GM12878 (cell line): ENCODE measurements around the gene CARD10. TPM values are rescaled to one million over a fixed set of nuclear protein-coding genes. Genes with fewer than 3 reads are reported as not detected.

Source experiments
- ATAC-seq: fragments of 200-7000 bp; cut with Tn5 transposase; 3 replicates; pipeline ENCODE4 v1.9.1; 2020; ENCODE audit warnings: mild to moderate bottlenecking, moderate library complexity
- BruUV-seq: library from RNA; stranded (reverse); fragments of 400-500 nt; replicated peaks from 2 replicates; lab custom pipeline; 2021; lab: Mats Ljungman, UMichigan
- CTCF ChIA-PET: fragments of 300-600 bp; sonication (Branson Sonifier 250); formaldehyde crosslinking; extraction: SDS; loops from one replicate; lab custom pipeline; 2021; ENCODE audit warnings: inconsistent platforms; lab: Yijun Ruan, JAX
- POLR2A ChIA-PET: fragments of 350-600 bp; formaldehyde crosslinking; extraction: SDS; loops from one replicate; lab custom pipeline; 2021; ENCODE audit warnings: inconsistent platforms; lab: Charles Lee
- RAD21 ChIA-PET: fragments of 300-600 bp; sonication (Branson Sonifier 250); formaldehyde crosslinking; loops from one replicate; lab custom pipeline; 2023; ENCODE audit warnings: antibody characterized with exemption; ENCODE audit not compliant: unreplicated experiment; lab: Charles Lee
- SMC1A ChIA-PET: fragments of 300-600 bp; sonication (Branson Sonifier 250); formaldehyde crosslinking; loops from one replicate; lab custom pipeline; 2023; ENCODE audit not compliant: unreplicated experiment, uncharacterized antibody; lab: Charles Lee
- DNase-seq: peaks from one replicate; pipeline ENCODE4 v3.0.0-alpha.2; 2011; ENCODE audit warnings: low read depth, low spot score
- FAIRE-seq: peaks from 3 replicates; lab custom pipeline; 2011; peaks lifted over from hg19 to GRCh38; lab: Jason Lieb, UNC
- H2AFZ ChIP-seq: 2 replicates; pipeline ENCODE4 v1.6.0; 2011; ENCODE audit warnings: low read depth, low read length, control low read depth; ENCODE audit not compliant: control insufficient read depth
- H3K27ac ChIP-seq: 2 replicates; pipeline ENCODE4 v1.5.1; 2011; ENCODE audit warnings: control low read depth; ENCODE audit not compliant: control insufficient read depth, insufficient read depth
- H3K27me3 ChIP-seq, 2 experiments: replicated peaks in 1 of 2; 2 replicates each; pipeline versions ENCODE4 v1.6.0 to v1.6.1; 2011; ENCODE audit warnings: low read length in 1 of 2; ENCODE audit not compliant: control insufficient read depth in 2 of 2, insufficient read depth in 2 of 2
- H3K36me3 ChIP-seq, 2 experiments: 2 replicates each; pipeline ENCODE4 v1.5.1; 2011; ENCODE audit warnings: low read length in 1 of 2; ENCODE audit not compliant: control insufficient read depth in 2 of 2, insufficient read depth in 2 of 2
- H3K4me1 ChIP-seq: 2 replicates; pipeline ENCODE4 v1.6.1; 2011; ENCODE audit warnings: mild to moderate bottlenecking, low read length, moderate library complexity, mixed read lengths; ENCODE audit not compliant: control insufficient read depth, insufficient read depth
- H3K4me2 ChIP-seq: 2 replicates; pipeline ENCODE4 v1.6.0; 2011; ENCODE audit warnings: control low read depth; ENCODE audit not compliant: control insufficient read depth, insufficient read depth
- H3K4me3 ChIP-seq: fragments of 200-600 bp; sonication (generic); 2 replicates; pipeline ENCODE4 v1.5.1; 2016
- H3K79me2 ChIP-seq: 2 replicates; pipeline ENCODE4 v1.6.0; 2011; ENCODE audit warnings: low read length; ENCODE audit not compliant: control insufficient read depth, insufficient read depth
- H3K9ac ChIP-seq: 2 replicates; pipeline ENCODE4 v1.8.0; 2011; ENCODE audit warnings: low read length, control low read depth, mixed read lengths; ENCODE audit not compliant: control insufficient read depth, insufficient read depth
- H3K9me3 ChIP-seq: replicated peaks from 3 replicates; pipeline ENCODE4 v1.5.1; 2011; ENCODE audit warnings: mild to moderate bottlenecking, low read length; ENCODE audit not compliant: control insufficient read depth, insufficient read depth
- H4K20me1 ChIP-seq: 2 replicates; pipeline ENCODE4 v1.6.0; 2011; ENCODE audit not compliant: control insufficient read depth, insufficient read depth
- ATF2 ChIP-seq: IDR thresholded peaks from 2 replicates; pipeline ENCODE4 v1.6.1; 2012; ENCODE audit warnings: low read length, inconsistent platforms
- CREM ChIP-seq: IDR thresholded peaks from 2 replicates; pipeline ENCODE4 v1.6.1; 2014; ENCODE audit warnings: antibody characterized with exemption, low read depth
- E2F4 ChIP-seq: IDR thresholded peaks from 2 replicates; pipeline ENCODE4 v1.6.1; 2012; ENCODE audit warnings: low read depth, low read length, improper control_type of control experiment
- E4F1 ChIP-seq: fragments of 450-650 bp; IDR thresholded peaks from 2 replicates; pipeline ENCODE4 v1.6.1; 2018; ENCODE audit warnings: borderline replicate concordance, mild to moderate bottlenecking; ENCODE audit not compliant: partially characterized antibody
- EZH2 ChIP-seq: IDR thresholded peaks from 2 replicates; pipeline ENCODE4 v1.6.1; 2012; ENCODE audit warnings: low read depth, mild to moderate bottlenecking, control low read depth, inconsistent platforms, low read length, borderline replicate concordance; ENCODE audit not compliant: control insufficient read depth
- FOS ChIP-seq: IDR thresholded peaks from 3 replicates; pipeline ENCODE4 v1.6.1; 2011; ENCODE audit warnings: borderline replicate concordance; ENCODE audit not compliant: insufficient read length; ENCODE audit errors: extremely low read depth
- KLF5 ChIP-seq: fragments of 450-650 bp; IDR thresholded peaks from 2 replicates; pipeline ENCODE4 v1.6.1; 2014; ENCODE audit warnings: mild to moderate bottlenecking; ENCODE audit not compliant: partially characterized antibody
- MYB ChIP-seq: fragments of 150-350 bp; IDR thresholded peaks from 2 replicates; pipeline ENCODE4 v1.6.1; 2014; ENCODE audit warnings: mild to moderate bottlenecking, low read depth, low read length, borderline replicate concordance
- POLR2AphosphoS2 ChIP-seq: IDR thresholded peaks from 2 replicates; pipeline ENCODE4 v1.6.1; 2011; ENCODE audit warnings: low read depth, mild to moderate bottlenecking, low read length, improper control_type of control experiment, moderate library complexity
- SPI1 ChIP-seq: IDR thresholded peaks from 2 replicates; pipeline ENCODE4 v1.6.1; 2011; ENCODE audit warnings: low read depth, mild to moderate bottlenecking, low read length, moderate library complexity, borderline replicate concordance; ENCODE audit not compliant: insufficient read depth
- SUPT20H ChIP-seq: IDR thresholded peaks from 2 replicates; pipeline ENCODE4 v1.6.1; 2011; ENCODE audit warnings: low read depth, mild to moderate bottlenecking, low read length, moderate library complexity, borderline replicate concordance; ENCODE audit not compliant: control insufficient read depth
- TBL1XR1 ChIP-seq: IDR thresholded peaks from 2 replicates; pipeline ENCODE4 v1.6.1; 2012; ENCODE audit warnings: low read depth, low read length, improper control_type of control experiment
- WRNIP1 ChIP-seq: IDR thresholded peaks from 2 replicates; pipeline ENCODE4 v1.6.1; 2011; ENCODE audit warnings: low read depth, low read length, improper control_type of control experiment, borderline replicate concordance
- WGBS: methylation state at CpG from one replicate; pipeline ENCODE4 v1.1.6; 2016; ENCODE audit warnings: low lambda C conversion rate; ENCODE audit not compliant: insufficient replicate concordance, insufficient coverage; ENCODE audit errors: missing lambda C conversion rate; 5-methylcytosine and 5-hydroxymethylcytosine counted together
- in situ Hi-C: fragments of 300-500 bp; cut with MboI; formaldehyde crosslinking; loops from 9 replicates; pipeline ENCODE4 v1.14.3; 2018; ENCODE audit warnings: mixed read lengths
- intact Hi-C: fragments of 100-400 bp; cut with micrococcal nuclease; formaldehyde crosslinking; loops from one replicate; pipeline ENCODE4 v1.14.2; 2022; ENCODE audit not compliant: unreplicated experiment
- polyA plus RNA-seq, 11 experiments: library from polyadenylated mRNA; depleted of rRNA in 4 of 11; unstranded in 6 of 11; stranded (reverse) in 5 of 11; fragments of >200 nt; fragmentation: Nextera tagmentation in 4 of 11; fragmentation: Illumina TruSeq in 1 of 11; extraction: Ambion mirVana in 4 of 11; extraction: Trizol in 1 of 11; gene quantifications; 1 replicate in 1 of 11; 2 replicates in 10 of 11; pipeline versions ENCODE4 v1.2.1 to v1.2.3, GENCODE V29; 2011 to 2016; ENCODE audit warnings: inconsistent platforms in 2 of 11, missing spikeins in 2 of 11, low read depth in 1 of 11
- total RNA-seq, 4 experiments: library from RNA; depleted of rRNA in 3 of 4; stranded (reverse); fragments of >200 nt in 3 of 4; fragmentation: Illumina TruSeq in 1 of 4; extraction: Trizol in 1 of 4; gene quantifications; 2 replicates each; pipeline versions ENCODE4 v1.2.1 to v1.2.3, GENCODE V29; 2013 to 2021
- TF ChIP-seq, protein P1 (sequence below): IDR thresholded peaks from 2 replicates; pipeline ENCODE4 v1.6.1; 2011; ENCODE audit warnings: borderline replicate concordance, low read depth, mild to moderate bottlenecking, moderate library complexity, low read length; ENCODE audit not compliant: insufficient read depth, poor library complexity, severe bottlenecking

Gene CARD10
- total and polyA plus RNA-seq, 10 of the 15 experiments (the other 5 are each of a cell fraction or from before 2014, with no cell fraction given) = 0.08 to 0.10 (median 0.10) TPM; not detected in 7

DNA sequence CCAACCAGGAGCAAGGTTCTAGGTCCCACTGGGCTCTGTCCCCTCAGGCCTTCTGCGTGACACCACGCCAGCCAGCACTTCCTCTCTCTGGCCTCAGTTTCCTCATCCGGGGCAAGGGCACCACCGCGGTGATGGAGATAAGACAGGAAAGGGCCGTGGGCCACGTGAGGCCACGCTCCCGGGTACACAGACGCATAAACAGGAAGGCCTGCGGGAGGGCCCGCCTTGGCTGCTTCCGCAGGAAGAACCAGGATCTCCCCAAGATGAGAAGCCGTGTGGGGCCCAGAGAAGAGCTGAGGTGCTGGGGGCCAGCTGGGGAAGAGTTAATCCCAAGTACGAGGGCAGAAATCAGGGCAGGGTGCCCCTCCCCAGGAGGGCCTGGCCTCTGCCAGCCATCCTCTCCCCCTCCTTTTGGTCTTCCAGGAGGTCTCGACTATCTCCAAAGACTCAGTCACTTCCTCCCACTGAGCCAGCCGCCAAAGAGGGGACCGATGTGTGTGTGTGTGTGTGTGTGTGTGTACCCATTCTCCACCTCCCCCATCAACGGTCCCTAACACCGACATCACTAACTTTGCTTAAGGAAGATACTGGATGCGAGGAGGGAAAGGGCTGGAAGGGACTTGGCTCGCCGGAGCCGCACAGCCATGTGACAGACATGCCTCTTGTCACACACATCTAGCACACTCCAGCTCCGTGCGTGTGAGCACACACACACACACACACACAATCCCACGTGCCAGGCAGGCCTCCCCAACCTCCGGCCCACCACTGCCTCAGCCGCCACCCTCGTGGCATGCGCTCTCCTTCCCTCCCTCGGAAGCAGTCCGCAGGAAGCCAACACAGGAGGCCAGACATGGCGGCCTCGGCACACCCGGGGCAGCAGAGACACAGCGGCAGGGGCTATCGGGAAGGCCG, 34.5 kb downstream of the CARD10 start:
- intact Hi-C loops = loop anchor here (1.0 kb wide), 1 partner anchor 124 kb away; the partner anchor contains the start of gene GGA1
- peak; percentile 78 for ATAC-seq
- BruUV-seq = TSS peak; percentile 98
- Histone ChIP-seq H3K4me1 (peaks cover 25% of the 10 kb centered on the region), H3K9ac (peak overlapping the region; percentile 98), H3K4me2 (peak overlapping the region; percentile 100), H3K9me3 (no peaks in the 10 kb centered on the region), H3K27me3 (no peaks in the 10 kb centered on the region), H3K36me3 (peaks cover 3 to 6% of the 10 kb centered on the region in 2 experiments; a peak in 2 of 4 replicates), H3K4me3 (peak overlapping the region; percentile 94), H3K79me2 (peaks cover 54% of the 10 kb centered on the region), H4K20me1 (no peaks in the 10 kb centered on the region; the same call in 1 of the 2 replicates), H2AFZ (peak overlapping the region; percentile 84), H3K27ac (peak overlapping the region; percentile 97)
- in situ Hi-C loops = no loop called here
- 1% methylated on average over 39 of the region's 39 CpGs for WGBS
- DNase-seq = peak; percentile 75
- CTCF ChIA-PET = interaction anchor here (1.2 to 4.0 kb wide), 5 partner anchors 13 to 158 kb away, joined by 3 to 27 read pairs (median 7); no protein-coding TSS in a partner anchor
- SMC1A ChIA-PET = interaction anchor here (1.4 to 2.8 kb wide), 6 partner anchors 12 to 123 kb away, joined by 3 to 13 read pairs (median 5); partner anchors contain the start of gene GGA1
- FAIRE-seq = peak; percentile 96
- POLR2A ChIA-PET = interaction anchor here (1.2 to 2.9 kb wide), 2 partner anchors 81 to 123 kb away, joined by 4 to 12 read pairs; partner anchors contain the start of gene GGA1
- RAD21 ChIA-PET = interaction anchor here (2.1 kb wide), 1 partner anchor 82 kb away, joined by 10 read pairs; no protein-coding TSS in a partner anchor
- TF ChIP-seq TBL1XR1 (peak; percentile 29; the same call in 1 of the 2 replicates), KLF5 (no peak), SPI1 (peak; percentile 89), SUPT20H (no peak), ATF2 (no peak), POLR2AphosphoS2 (peak; percentile 25), WRNIP1 (no peak; the same call in 1 of the 2 replicates), EZH2 (no peak), FOS (no peak), E4F1 (peak; percentile 60), CREM (peak; percentile 82), MYB (no peak), E2F4 (no peak)
- TF ChIP-seq, protein P1, sequence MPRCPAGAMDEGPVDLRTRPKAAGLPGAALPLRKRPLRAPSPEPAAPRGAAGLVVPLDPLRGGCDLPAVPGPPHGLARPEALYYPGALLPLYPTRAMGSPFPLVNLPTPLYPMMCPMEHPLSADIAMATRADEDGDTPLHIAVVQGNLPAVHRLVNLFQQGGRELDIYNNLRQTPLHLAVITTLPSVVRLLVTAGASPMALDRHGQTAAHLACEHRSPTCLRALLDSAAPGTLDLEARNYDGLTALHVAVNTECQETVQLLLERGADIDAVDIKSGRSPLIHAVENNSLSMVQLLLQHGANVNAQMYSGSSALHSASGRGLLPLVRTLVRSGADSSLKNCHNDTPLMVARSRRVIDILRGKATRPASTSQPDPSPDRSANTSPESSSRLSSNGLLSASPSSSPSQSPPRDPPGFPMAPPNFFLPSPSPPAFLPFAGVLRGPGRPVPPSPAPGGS = no peak
